HepG2 (cell line): ENCODE results near the gene USP36. TPM values are rescaled to one million over a fixed set of nuclear protein-coding genes. Genes with fewer than 3 reads are reported as not detected.

ENCODE experiments used
- AKNA ChIP-seq: sonication (generic); formaldehyde crosslinking; IDR thresholded peaks from 2 replicates; pipeline ENCODE4 v1.4.0; 2020; ENCODE audit warnings: missing genetic modification reagents, borderline replicate concordance
- ELF1 ChIP-seq: sonication (generic); formaldehyde crosslinking; IDR thresholded peaks from 2 replicates; pipeline ENCODE4 v1.4.0; 2020; ENCODE audit warnings: missing genetic modification reagents
- HBP1 ChIP-seq: IDR thresholded peaks from 2 replicates; pipeline ENCODE4 v1.6.1; 2016; ENCODE audit warnings: low read depth, control low read depth
- MAX ChIP-seq: IDR thresholded peaks from 2 replicates; pipeline ENCODE4 v1.6.1; 2012; ENCODE audit warnings: inconsistent platforms
- MAZ ChIP-seq, 2 experiments: sonication (generic) in 1 of 2; formaldehyde crosslinking in 1 of 2; IDR thresholded peaks; 2 replicates each; pipeline versions ENCODE4 v1.5.0 to v1.6.1; 2012 to 2020; ENCODE audit warnings: low read depth in 2 of 2, mild to moderate bottlenecking in 2 of 2, borderline replicate concordance in 1 of 2, improper control_type of control experiment in 1 of 2, low read length in 1 of 2, missing genetic modification reagents in 1 of 2, moderate library complexity in 1 of 2
- MBD4 ChIP-seq: IDR thresholded peaks from 2 replicates; pipeline ENCODE4 v1.6.1; 2012; ENCODE audit warnings: low read length, inconsistent platforms, borderline replicate concordance
- NCOR1 ChIP-seq: fragments of 200-600 bp; sonication (generic); IDR thresholded peaks from 2 replicates; pipeline ENCODE4 v1.7.0; 2017; ENCODE audit warnings: antibody characterized with exemption, low read length, borderline replicate concordance
- PLRG1 ChIP-seq: fragments of 450-650 bp; conservative IDR thresholded peaks from 2 replicates; pipeline ENCODE4 v1.6.1; 2016
- POLR2A ChIP-seq, 2 experiments: IDR thresholded peaks; 2 replicates each; pipeline ENCODE4 v1.6.1; 2011; ENCODE audit warnings: low read depth in 2 of 2, low read length in 2 of 2, mild to moderate bottlenecking in 1 of 2, moderate library complexity in 1 of 2; ENCODE audit not compliant: insufficient read depth in 1 of 2
- RARA ChIP-seq: IDR thresholded peaks from 2 replicates; pipeline ENCODE4 v1.6.1; 2016; ENCODE audit warnings: missing genetic modification reagents, missing compliant biosample characterization
- THAP9 ChIP-seq: sonication (generic); formaldehyde crosslinking; IDR thresholded peaks from 2 replicates; pipeline ENCODE4; 2020; ENCODE audit warnings: missing genetic modification reagents, mild to moderate bottlenecking, borderline replicate concordance
- ZBTB33 ChIP-seq: sonication (generic); formaldehyde crosslinking; IDR thresholded peaks from 2 replicates; pipeline ENCODE4 v1.4.0; 2020; ENCODE audit warnings: missing genetic modification reagents
- ZFP41 ChIP-seq: sonication (generic); formaldehyde crosslinking; IDR thresholded peaks from 2 replicates; pipeline ENCODE4 v1.4.0; 2020; ENCODE audit warnings: mild to moderate bottlenecking, missing genetic modification reagents, borderline replicate concordance
- ZFX ChIP-seq: sonication (generic); formaldehyde crosslinking; IDR thresholded peaks from 2 replicates; pipeline ENCODE4 v1.4.0; 2020; ENCODE audit warnings: mild to moderate bottlenecking, low read depth, missing genetic modification reagents, moderate library complexity
- ZNF563 ChIP-seq: sonication (generic); formaldehyde crosslinking; IDR thresholded peaks from 2 replicates; pipeline ENCODE4 v1.8.0; 2022; ENCODE audit warnings: mild to moderate bottlenecking, moderate library complexity, missing genetic modification reagents
- ZSCAN20 ChIP-seq: sonication (generic); formaldehyde crosslinking; IDR thresholded peaks from 2 replicates; pipeline ENCODE4 v1.4.0; 2020; ENCODE audit warnings: missing genetic modification reagents, mild to moderate bottlenecking, borderline replicate concordance
- ZSCAN29 ChIP-seq: sonication (generic); formaldehyde crosslinking; conservative IDR thresholded peaks from 2 replicates; pipeline ENCODE4 v1.4.0; 2020; ENCODE audit warnings: mild to moderate bottlenecking, missing genetic modification reagents
- polyA plus RNA-seq, 8 experiments: library from polyadenylated mRNA; depleted of rRNA in 3 of 8; stranded (reverse) in 7 of 8; unstranded in 1 of 8; fragments of >200 nt; fragmentation: Illumina TruSeq in 4 of 8; extraction: Trizol in 4 of 8; gene quantifications; 2 replicates each; pipeline versions ENCODE4 v1.2.1 to v1.2.3, GENCODE V29; 2011 to 2016; ENCODE audit warnings: low read depth in 4 of 8, missing spikeins in 1 of 8, mixed read lengths in 1 of 8; ENCODE audit not compliant: insufficient read depth in 1 of 8
- total RNA-seq, 5 experiments: library from RNA; depleted of rRNA; stranded (reverse); fragments of >200 nt; fragmentation: Illumina TruSeq; extraction: Trizol; gene quantifications; 2 replicates each; pipeline ENCODE4 v1.2.3, GENCODE V29; 2016; ENCODE audit warnings: low read depth in 1 of 5

The USP36 gene
- total and polyA plus RNA-seq, 2 of the 13 experiments (the other 11 are each of a cell fraction or from before 2014, with no cell fraction given): 29.6 to 45.9 TPM

GRCh38 chr17:78751447-78752161 lies 89.0 kb downstream of the USP36 start (continued):
- TF ChIP-seq AKNA (CRISPR knock-in tag) (no peak), PLRG1 (no peak), ZFX (CRISPR knock-in tag) (peak; percentile 25; the same call in 1 of the 2 replicates), POLR2A (IDR thresholded peaks at IDR 0.05; ENCODE audit: insufficient read depth in 1 of 2, low read depth in 2 of 2, low read length in 2 of 2) (peak in 1 of 2 experiments; percentile 38; a peak in 1 of 4 replicates), RARA (CRISPR knock-in tag) (peak; percentile 42; the same call in 1 of the 2 replicates), MAZ (IDR thresholded peaks at IDR 0.05; ENCODE audit: borderline replicate concordance, low read depth, low read length) (no peak), MAZ (CRISPR knock-in tag; IDR thresholded peaks at IDR 0.05; ENCODE audit: low read depth) (no peak), ZBTB33 (no peak), ELF1 (CRISPR knock-in tag) (no peak), MAX (no peak; the same call in 1 of the 2 replicates), NCOR1 (peak; percentile 73; the same call in 1 of the 2 replicates), ZSCAN20 (no peak), ZFP41 (no peak), ZSCAN29 (peak; percentile 95), ZNF563 (CRISPR knock-in tag) (no peak), THAP9 (CRISPR knock-in tag) (no peak), HBP1 (no peak), MBD4 (no peak)
